GM18870 (cell line): ENCODE measurements around the gene EVL.
A peak's percentile ranks its signal among the peaks of the same experiment; 100 is the strongest.
"Not testable (repeated sequence)": the region's sequence is repeated elsewhere in the genome, so short reads cannot be mapped to it uniquely, and the experiment has no call there.

ENCODE experiments used
- ATAC-seq: cut with Tn5 transposase; IDR thresholded peaks from one replicate; pipeline ENCODE4 v1.9.1; 2021; ENCODE audit warnings: moderate library complexity; ENCODE audit not compliant: unreplicated experiment

The EVL gene, protein sequence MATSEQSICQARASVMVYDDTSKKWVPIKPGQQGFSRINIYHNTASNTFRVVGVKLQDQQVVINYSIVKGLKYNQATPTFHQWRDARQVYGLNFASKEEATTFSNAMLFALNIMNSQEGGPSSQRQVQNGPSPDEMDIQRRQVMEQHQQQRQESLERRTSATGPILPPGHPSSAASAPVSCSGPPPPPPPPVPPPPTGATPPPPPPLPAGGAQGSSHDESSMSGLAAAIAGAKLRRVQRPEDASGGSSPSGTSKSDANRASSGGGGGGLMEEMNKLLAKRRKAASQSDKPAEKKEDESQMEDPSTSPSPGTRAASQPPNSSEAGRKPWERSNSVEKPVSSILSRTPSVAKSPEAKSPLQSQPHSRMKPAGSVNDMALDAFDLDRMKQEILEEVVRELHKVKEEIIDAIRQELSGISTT

DNA sequence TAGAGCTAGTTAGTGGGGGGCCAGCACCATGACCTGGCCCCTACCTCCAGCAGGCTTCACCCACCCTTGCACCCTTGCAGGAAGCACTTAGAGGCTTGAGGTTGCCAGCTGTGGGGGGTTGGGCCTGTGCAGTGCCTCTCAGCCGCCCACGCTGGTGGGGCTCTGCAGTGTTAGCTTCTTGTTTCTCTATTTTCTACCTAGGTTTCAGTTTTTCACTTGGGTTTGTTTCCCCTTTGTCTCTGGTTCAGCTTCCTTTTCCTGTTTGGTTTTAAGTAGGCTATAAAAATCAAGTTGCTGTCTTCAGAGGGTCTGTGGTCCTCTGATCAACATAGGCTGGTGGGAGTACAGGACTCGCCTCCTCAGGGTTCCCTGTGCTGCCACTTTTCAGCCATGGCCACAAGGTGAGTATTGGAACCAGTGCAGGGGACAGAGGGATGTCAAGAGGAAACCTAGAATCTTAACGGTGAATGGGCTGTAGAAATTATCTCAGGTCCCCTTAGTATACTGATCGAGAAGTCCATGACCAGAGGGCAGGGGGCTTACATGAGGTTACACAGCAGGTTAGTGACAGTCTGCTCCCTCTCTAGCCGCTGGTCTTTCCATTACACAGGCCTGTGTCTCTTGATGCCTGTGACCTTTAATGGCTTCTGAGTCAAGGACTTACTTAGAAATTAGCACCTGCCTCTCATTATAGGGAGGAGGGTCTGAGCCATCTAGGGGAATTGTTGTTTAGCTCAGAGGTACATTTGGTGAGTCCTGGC is at the start of gene EVL:
Gene EVL, plus strand, starts transcription at position 312 of the 761 bp plus-strand sequence. Its CDS starts 79 bp downstream, at position 391.
- peak; percentile 38 for ATAC-seq

DNA sequence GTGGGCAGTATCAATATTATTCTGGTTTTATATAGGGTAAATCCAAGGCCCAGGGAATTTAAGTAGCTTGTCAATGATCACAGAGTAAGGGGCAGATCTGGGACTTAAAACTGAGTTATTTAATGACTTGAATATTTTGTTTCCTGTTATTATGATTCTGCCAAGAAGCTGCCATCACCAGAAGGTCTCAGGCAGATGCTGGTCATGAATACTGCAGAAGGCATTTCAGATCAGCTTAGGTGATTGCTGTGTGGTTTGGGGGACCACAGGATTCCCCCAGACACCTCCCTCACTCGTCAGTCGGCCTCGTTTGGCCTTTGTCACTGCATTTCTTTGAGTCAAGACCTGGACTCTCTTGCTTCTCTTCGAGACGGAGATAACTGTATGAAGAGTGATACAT is 47.7 kb upstream of the EVL start:
- ATAC-seq = no peak

DNA sequence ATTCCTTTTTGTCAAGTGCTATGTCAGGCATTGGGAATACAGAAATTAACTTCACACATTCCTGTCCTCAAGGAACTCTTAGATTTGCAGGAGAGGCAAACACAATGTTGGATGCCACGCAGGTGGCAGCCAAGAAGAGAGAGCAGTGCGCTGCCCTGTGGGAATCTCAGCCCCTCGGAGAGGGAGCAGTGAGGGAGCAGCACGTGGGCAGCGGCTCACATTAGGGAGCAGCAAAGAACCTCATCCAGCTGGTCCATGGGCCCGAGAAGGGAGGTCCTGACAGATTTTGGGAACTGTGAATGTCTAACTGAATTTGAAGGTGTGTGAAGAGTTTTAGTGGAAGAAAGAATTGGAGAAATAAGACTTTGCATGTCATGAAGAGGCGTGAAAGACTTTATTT is 47.2 kb upstream of the EVL start:
- no peak for ATAC-seq

DNA sequence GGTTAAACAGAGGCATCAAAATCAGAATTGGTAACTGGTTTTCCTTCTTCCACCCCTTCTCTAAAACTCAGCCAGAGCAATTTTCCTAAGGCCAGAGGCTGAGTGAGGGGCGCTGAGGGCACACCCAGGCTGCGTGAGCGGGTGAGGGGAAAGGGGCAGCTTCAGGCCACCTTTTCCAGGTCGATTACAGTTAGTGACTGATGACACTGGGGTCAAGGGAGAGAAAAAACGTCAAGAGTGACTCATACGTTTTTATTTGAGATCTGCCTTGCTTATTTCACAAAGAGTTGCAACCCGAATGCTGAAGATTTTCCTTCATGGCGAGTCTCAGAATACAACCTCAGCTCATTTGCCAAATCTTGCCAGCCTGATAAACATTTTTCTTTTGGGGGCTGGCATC is 46.7 kb upstream of the EVL start:
- no peak for ATAC-seq

DNA sequence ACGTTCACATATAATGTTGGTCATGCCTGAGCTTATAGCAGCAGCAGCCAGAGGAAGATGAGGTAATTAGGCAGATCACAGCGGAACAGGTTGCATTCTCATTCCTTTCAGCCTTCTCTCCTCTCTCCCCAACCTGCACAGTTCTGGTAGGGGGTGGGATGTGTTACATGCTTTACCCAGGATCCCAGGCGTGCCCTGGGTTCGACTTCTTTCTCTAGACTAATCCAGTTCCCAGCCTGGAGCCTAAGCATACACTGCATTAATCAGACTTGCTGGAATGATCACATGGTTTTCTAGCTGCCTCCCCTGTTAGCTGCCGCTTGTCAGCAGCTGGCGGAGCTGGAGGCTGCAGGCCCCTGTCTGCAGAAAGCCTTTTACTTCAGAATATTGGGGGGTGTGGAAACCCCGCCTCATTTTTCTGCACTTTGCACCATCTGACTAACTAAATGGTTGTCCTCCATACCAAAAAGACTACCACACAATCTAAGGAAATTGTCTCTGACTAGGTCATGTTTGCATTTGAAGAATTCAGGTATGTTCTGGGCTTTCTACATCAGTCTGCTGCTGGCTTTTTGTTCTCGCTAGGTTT is 46.0 kb upstream of the EVL start:
- ATAC-seq = no peak

DNA sequence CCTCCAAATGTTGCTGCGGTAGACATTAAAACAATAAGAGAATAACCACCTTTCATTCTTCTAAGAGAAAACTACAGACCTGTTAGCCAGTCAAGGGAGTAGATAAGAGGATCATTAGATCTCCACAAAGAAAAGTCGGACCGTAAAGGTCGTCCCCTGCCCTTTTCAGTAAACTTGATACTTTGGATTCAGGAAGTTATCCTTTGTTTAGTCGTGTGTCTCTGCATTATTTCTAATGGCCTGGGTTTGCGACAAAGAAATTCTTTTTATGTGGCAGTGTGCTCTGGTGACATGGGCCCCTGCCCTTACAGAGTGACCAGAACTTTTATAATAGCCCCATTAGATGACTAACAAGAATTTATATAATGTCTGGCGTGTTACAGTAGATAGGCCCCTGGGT is 44.6 kb upstream of the EVL start:
- no peak for ATAC-seq

DNA sequence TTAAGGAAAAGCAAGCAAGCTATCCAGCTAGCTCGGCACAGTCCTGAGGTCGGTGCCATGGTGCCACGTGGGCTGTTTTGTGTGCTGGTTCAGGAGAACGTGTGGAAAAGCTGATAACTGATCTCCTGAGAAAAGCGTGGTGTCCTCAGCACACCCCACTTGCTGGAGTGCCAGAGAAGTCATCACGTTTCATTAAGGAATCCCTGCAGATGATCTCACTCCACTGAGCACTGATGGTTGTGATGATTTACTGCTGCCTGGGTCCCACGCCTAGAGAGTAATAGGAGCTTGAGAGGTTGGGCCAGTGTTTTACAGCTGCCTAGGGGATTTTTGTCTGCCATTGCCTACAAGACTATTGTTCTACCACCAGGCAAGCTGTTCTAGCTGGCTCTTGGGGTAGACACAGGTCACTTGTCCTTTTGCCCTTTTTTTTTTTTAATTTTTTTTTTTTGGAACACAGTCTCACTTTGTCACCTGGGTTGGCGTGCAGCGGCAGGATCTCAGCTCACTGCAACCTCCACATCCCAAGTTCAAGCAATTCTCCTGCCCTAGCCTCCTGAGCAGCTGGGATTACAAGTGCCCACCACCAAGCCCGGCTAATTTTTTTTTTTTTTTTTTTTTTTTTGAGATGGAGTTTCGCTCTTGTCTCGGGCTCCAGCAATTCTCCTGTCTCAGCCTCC is 42.3 kb upstream of the EVL start:
- ATAC-seq = no peak

DNA sequence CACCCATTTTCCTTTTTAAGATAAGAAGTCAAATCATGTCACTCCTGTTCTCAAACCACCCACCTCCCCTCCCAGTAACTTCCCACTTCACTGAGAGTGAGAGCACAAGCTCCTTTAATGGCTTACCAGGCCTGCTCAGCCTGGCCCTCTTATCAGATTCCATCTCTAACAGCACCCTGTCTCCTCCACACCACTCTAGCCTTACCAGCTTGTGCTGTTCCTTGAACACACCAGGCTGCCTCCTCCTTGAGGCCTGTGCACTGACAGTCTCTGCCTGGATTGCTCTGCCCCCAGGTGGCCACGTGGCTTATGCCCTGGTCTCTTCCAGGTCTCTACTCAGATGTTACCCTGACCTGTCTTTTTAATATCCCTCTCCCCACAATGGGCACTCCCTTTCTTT is 40.1 kb upstream of the EVL start:
- no peak for ATAC-seq

DNA sequence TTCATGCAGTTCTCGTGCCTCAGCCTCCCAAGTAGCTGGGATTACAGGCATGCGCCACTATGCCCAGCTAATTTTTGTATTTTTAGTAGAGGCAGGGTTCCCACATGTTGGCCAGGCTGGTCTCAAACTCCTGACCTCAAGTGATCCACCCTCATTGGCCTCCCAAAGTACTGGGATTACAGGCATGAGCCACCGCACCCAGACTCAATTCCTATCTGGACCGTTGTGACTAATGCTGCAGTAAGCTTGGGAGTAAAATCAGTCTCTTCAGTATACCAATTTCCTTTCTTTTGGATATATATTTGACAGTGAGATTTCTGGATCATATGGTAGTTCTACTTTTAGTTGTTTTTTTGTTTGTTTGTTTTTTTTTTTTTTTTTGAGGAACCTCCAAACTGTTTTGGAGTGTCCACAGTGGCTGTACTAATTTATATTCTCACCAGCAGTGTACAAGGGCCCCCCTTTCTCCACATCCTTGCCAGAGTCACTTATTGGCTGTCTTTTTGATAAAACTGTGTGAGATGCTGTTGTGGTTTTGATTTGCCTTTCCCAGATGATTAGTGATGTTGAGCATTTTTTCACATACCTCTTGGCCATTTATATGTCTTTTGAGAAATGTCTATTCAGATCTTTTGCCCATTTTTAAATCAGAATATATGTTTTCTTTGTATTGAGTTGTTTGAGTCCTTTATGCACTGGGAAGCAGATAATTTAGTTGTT is 37.3 kb upstream of the EVL start:
- no peak for ATAC-seq

DNA sequence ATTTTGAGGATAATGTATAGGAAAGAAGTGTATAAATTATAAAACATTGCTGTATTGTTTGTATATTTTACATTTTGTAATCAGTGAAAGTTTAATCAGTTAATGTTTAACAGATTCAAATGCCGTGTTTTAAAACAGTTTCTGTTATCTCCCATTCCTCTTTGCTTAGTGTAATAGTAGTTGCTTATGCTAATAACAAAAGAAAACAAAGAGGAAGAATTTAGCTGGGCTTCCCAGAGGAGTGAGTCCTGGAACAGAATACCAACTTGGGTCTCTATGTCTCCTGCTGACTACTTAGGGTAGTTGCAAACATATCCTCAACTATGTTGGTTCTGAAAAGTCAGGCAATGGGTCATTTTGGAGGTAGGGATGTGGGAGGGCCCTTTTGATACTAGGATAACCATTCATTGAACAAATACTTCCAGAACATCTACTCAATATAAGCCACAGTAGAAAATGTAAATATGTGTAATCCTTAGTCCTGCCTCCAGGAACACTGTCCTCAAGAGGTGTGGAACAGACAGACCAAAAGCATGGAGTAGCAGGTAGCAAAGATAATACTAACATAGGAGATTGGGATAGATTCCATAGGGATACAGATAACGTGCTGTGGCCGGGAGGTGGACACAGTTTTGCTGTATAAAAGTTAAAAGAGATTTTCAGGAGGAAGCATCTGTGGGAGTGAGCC is 36.1 kb upstream of the EVL start:
- ATAC-seq = no peak

DNA sequence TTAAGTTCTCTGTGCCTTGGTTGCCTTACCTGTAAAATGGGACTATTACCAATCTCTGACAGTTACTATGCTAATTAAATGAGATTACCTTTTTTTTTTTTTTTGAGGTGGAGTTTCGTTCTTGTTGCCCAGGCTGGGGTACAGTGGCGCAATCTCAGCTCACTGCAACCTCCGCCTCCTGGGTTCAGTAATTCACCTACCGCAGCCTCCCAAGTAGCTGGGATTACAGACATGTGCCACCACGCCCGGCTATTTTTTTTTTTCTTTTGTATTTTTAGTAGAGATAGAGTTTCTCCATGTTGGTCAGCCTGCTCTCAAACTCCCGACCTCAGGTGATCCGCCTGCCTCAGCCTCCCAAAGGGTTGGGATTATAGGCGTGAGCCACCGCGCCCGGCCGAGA is 35.2 kb upstream of the EVL start:
- not testable (repeated sequence) for ATAC-seq

DNA sequence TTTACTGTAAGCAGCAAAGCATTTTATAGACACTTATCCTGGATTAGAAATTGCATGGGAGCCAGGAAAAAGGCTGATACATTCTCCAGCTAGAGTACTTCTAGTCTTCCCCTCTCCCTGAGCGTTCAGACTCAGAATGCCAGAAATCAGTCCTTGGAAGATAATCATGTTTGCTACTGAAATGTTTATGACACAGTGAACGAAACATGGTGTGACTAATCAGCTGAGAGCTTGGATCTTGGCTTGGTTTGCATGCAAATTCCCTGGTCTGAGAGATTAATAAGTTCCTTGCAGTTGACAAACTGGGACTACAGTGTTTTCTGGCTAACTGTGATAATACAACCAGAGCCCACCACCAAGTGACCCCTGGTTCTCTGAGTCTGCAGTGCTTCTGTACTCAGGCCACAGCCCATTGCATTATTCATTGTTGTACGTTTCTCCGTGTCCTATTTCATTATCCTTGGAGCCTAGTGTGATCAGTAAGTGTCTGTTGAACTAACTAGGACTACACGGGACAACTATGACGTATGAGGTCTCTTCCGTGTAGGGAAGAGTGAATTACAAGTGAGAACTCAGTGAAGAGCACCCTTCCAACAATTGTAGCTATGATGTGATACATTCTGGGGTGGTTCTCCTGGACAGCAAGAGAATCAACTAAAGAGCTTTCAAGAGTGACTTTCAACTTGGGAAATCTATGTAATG is 34.6 kb upstream of the EVL start:
- no peak for ATAC-seq

DNA sequence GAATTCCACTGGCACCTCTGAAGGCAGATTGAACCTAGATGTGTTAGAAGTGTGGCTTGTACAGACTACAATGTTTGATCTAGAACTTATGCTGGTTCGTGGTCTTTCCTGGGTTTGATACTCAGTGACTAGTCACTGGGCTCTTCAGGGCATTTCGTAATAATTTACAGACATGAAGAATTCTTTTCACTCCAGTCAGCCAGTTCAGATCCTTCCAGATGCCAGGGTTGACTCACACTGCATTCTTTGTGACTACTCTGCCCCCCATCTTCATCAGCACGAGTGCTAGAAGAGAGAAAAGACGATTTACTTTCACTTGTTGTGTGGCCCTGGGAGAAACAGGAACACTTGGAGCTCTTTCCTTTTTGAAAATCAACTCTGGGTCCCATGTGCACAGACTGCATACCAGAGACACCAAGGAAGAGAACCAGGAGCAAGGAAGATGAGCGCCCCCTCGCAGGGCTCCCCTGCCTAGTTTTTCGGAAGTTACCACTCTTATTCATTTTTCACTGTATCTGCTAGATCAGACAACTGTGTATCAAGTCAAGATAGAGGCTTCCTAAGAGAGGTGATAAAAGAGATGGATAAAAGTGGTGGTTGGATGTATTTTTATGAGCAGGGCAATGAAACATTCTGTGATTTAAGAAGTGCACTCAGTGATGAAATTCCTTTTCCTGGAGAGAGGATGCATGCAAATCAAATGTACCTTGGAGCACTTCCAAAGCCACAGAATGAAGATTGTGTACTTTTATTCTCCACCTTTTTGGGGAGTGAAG is 33.5 kb upstream of the EVL start:
- ATAC-seq = no peak

DNA sequence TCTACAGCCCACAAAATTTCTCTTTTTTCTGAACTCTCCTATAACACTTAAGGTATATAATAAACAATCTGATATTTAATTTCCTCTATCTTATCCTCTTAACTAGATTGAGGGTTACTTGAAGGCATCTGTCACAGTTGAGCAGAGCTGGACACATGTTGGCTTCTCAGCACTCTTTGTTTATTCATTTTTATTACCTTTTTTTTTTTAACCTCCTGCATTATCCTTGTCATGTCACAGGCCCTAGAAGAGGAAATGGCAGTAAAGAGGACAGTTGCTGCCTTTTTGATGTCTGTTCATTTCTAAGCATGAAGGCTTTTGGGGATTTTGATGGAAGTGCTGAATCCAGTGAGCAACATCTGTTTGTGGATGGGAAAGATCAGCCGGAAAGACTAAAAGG is 32.5 kb upstream of the EVL start:
- no peak for ATAC-seq

DNA sequence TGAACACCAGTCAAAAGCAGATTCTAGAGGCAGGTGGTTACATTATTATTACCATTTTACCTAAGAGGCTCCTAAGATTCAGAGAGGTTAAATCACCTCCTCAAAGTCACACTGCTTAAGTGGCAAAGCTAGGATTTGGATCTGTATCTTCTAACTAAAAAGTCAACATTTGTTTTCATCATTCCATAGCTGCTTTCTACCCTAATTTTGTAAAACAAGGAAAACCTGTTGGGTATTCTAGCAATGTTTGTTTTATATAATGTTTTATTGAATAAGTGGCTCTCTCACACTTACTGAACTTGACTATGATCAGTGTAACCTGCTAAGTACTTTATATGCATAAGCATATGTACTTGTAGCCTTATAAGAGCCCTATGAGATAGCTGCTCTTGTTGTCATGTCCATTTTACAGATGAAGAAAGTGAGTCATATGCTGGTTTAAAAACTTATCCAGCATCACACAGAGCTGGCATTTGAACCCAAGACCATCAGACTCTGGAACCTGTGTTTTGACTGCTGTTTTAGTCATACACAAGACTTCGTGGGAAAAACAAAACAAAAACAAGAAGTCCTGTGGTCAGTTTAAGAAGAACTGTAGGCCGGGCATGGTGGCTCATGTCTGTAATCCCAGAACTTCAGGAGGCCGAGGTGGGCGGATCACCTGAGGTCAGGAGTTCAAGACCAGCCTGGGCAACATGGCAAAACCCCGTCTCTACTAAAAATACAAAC is 31.7 kb upstream of the EVL start:
- ATAC-seq = no peak

DNA sequence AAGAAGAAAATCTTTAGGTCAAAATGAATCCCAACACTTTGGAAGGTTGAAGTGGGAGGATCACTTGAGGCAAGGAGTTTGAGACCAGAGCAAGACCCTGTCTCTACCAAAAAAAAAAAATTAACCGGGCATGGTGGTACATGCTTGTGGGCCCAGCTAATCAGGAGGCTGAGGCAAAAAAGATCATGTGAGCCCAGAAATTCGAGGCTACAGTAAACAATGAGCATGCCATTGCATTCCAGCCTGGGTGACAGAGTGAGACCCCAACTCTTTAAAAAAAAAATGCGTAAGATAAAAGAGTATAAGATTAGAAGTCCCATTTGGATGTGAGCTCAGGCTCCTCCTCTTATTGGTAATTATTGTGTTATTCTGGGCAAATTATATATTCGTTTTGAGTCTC is 30.8 kb upstream of the EVL start:
- no peak for ATAC-seq

DNA sequence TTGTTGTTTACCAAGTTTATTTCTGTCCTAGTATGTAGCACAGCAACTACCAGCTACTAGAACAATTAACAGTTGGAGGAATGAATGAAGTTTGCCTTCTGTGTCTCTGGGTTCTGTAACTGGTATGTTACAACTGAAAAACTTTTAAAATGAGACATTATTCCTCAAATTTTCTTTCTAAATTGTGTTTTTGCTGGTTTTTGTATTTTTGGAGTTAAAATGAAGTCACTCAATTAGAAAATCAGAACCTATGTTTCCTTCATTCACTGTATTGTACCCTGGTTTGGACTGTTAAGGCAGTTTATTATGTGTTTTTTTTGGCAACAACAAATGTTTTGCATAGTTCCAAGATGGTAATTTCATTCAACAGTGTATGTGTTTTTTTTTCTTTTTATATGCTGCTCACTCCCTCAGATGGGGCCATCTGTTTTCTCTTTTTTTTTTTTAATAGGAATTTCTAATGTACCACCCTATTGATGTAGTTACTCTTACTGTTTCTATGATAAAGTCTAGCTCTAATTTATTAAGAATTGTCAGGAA is 30.2 kb upstream of the EVL start:
- ATAC-seq = no peak

DNA sequence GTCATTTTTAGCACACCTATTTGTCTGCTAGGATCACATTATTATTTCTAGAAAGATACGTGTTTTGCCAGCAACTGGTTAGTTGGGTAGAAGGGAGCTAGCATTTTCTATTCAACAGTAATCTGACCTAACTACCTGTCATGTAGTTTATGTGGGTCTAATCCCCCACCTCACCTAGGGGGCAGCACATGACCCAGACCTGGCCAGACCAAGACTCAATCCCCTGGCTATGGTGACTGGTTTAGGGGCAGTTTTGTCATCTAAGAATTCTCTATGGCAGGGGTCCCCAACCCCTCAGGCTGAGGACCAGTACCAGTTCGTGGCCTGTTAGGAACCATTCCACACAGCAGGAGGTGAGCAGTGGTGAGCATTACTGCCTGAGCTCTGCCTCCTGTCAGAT is 29.5 kb upstream of the EVL start:
- no peak for ATAC-seq
